Lower leg skin (tissue), 4 donors: ENCODE measurements around the gene CNTNAP5. TPM values are rescaled to one million over a fixed set of nuclear protein-coding genes. Genes with fewer than 3 reads are reported as not detected.

Experiments
- DNase-seq, 2 donors: peaks; one replicate each; pipeline ENCODE4 v3.0.0-alpha.2; 2019; ENCODE audit warnings: low spot score in 2 of 2
- H3K4me3 ChIP-seq: fragments of 200-600 bp; sonication (generic); 2 replicates; pipeline ENCODE4 v1.5.1; 2017; ENCODE audit warnings: mild to moderate bottlenecking, low read depth; ENCODE audit not compliant: poor library complexity, severe bottlenecking
- POLR2A ChIP-seq, 2 donors: fragments of 450-650 bp; IDR thresholded peaks; one replicate each; pipeline ENCODE4 v1.6.1; 2016 to 2017; ENCODE audit warnings: antibody characterized with exemption in 2 of 2, mild to moderate bottlenecking in 1 of 2, moderate library complexity in 1 of 2
- WGBS, 2 donors: methylation state at CpG; one replicate each; pipeline ENCODE4 v1.1.5; 2018; 5-methylcytosine and 5-hydroxymethylcytosine counted together
- intact Hi-C: fragments of 100-400 bp; cut with DNase I; formaldehyde crosslinking; loops from one replicate; pipeline ENCODE4 v1.15.0; 2023; ENCODE audit warnings: low total_unique reads
- total RNA-seq, 4 donors: library from RNA; depleted of rRNA; stranded (reverse); fragments of >200 nt; gene quantifications; one replicate each; pipeline ENCODE4 v1.1.0, GENCODE V29; 2016
- TF ChIP-seq, protein P1 (sequence below), 3 donors: fragments of 450-650 bp; IDR thresholded peaks; one replicate each; pipeline ENCODE4 v1.5.1; 2016; ENCODE audit warnings: antibody characterized with exemption in 3 of 3, mild to moderate bottlenecking in 3 of 3, moderate library complexity in 2 of 3

Gene CNTNAP5
- total RNA-seq, 4 donors from 2014 or later, result not detected

- no peak for DNase-seq
- 76 to 87% methylated on average over 1 of the region's 1 CpG for WGBS, 2 donors
- TF ChIP-seq, protein P1, sequence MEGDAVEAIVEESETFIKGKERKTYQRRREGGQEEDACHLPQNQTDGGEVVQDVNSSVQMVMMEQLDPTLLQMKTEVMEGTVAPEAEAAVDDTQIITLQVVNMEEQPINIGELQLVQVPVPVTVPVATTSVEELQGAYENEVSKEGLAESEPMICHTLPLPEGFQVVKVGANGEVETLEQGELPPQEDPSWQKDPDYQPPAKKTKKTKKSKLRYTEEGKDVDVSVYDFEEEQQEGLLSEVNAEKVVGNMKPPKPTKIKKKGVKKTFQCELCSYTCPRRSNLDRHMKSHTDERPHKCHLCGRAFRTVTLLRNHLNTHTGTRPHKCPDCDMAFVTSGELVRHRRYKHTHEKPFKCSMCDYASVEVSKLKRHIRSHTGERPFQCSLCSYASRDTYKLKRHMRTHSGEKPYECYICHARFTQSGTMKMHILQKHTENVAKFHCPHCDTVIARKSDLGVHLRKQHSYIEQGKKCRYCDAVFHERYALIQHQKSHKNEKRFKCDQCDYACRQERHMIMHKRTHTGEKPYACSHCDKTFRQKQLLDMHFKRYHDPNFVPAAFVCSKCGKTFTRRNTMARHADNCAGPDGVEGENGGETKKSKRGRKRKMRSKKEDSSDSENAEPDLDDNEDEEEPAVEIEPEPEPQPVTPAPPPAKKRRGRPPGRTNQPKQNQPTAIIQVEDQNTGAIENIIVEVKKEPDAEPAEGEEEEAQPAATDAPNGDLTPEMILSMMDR (IDR thresholded peaks at IDR 0.05), result no peak
- no peak for TF ChIP-seq POLR2A (IDR thresholded peaks at IDR 0.05)
- intact Hi-C loops, result no loop called here
- no peak overlapping the region for H3K4me3 ChIP-seq
Observed at GRCh38 chr2:124035001-124035400, 9.9 kb downstream of the CNTNAP5 start.

DNA sequence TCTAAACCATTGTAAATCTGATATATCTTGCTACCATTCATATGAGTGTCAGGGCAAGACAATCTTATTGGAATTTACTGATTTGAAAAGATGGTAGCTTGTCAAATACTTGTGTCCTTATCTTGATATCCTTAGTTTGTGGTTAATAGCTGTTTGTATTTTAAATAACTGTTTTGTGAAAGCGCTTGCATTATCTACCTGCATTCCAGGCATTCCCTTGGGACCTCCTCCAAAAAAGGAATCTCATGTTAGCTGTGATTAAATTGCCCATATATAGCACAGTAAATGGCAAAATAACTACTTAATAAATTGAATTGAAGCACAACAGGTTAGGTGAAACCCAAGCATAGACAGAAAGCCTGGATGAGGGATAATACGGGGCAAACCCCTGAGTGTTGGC is 13.9 kb downstream of the CNTNAP5 start:
- H3K4me3 ChIP-seq, result no peak overlapping the region
- no peak for TF ChIP-seq POLR2A (IDR thresholded peaks at IDR 0.05)
- TF ChIP-seq, protein P1 (IDR thresholded peaks at IDR 0.05), result no peak
- DNase-seq, result no peak
- 35 to 43% methylated on average over 2 of the region's 2 CpGs for WGBS, 2 donors
- intact Hi-C loops, result no loop called here

- 64 to 66% methylated on average over 4 of the region's 4 CpGs for WGBS, 2 donors
- TF ChIP-seq, protein P1 (IDR thresholded peaks at IDR 0.05), result no peak
- TF ChIP-seq POLR2A (IDR thresholded peaks at IDR 0.05), result no peak
- no peak for DNase-seq
- H3K4me3 ChIP-seq, result no peak overlapping the region
- intact Hi-C loops, result no loop called here
Observed at GRCh38 chr2:124039762-124040291, 14.7 kb downstream of the CNTNAP5 start.

DNA sequence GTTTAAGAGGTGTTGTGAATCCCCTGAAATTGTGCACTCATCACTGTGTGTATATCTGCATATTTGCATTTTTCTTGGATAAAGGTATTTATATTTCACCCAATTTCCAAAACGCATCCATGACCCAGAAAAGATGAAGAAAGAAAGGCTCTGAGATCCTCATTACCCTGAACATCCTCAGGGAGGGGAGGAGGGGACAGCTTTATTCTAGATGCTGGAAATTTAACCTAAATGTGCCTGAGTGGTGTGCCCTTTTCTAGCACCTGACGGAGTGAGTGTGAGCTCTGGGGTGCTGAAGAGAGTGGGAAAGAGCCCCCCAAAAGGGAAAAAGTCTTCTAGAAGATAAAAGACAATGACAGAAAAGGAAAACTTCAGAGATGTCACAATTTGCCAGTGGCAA is 20.8 kb downstream of the CNTNAP5 start:
- 66 to 69% methylated on average over 2 of the region's 2 CpGs for WGBS, 2 donors
- TF ChIP-seq, protein P1 (IDR thresholded peaks at IDR 0.05), result no peak
- no peak for TF ChIP-seq POLR2A (IDR thresholded peaks at IDR 0.05)
- intact Hi-C loops, result no loop called here
- no peak overlapping the region for H3K4me3 ChIP-seq
- DNase-seq, result no peak

DNA sequence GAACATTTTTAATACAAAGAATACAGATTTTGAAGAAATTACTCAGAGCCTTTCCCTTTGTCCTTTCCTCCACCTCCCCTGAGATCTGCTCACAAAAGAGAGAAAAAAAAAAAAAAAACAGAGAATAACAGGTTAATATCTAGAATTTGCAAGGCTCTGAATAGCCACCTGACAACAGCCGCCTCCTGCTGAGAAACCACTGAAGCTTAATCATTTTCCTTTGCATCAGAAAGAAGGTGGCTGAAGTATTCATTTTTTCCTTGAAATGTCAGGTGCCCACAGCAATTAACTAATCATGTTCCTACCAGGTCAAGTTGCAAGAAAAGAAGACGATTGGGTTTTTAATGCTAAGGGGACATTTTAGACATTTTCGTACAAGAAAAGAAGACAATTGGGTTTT is 21.2 kb downstream of the CNTNAP5 start:
- no peak for TF ChIP-seq POLR2A (IDR thresholded peaks at IDR 0.05)
- TF ChIP-seq, protein P1 (IDR thresholded peaks at IDR 0.05), result no peak
- DNase-seq, result no peak
- WGBS, 2 donors, result 65 to 70% methylated on average over 3 of the region's 3 CpGs
- intact Hi-C loops, result no loop called here
- H3K4me3 ChIP-seq, result no peak overlapping the region

GRCh38 chr2:124048102-124048501 is 23.0 kb downstream of the CNTNAP5 start:
- DNase-seq, result no peak
- no peak overlapping the region for H3K4me3 ChIP-seq
- WGBS, 2 donors, result 48 to 59% methylated on average over 2 of the region's 2 CpGs
- intact Hi-C loops, result no loop called here
- TF ChIP-seq POLR2A (IDR thresholded peaks at IDR 0.05), result no peak
- TF ChIP-seq, protein P1 (IDR thresholded peaks at IDR 0.05), result no peak
